CD4-positive, alpha-beta T cell treated with Interleukin-6 for 4 hours (primary cell): ENCODE measurements around the gene HBG2.
"Not testable (repeated sequence)": the region's sequence is repeated elsewhere in the genome, so short reads cannot be mapped to it uniquely, and the experiment has no call there.

ENCODE experiments used
- DNase-seq: peaks from one replicate; pipeline ENCODE4 v3.0.0-alpha.2; 2020; ENCODE audit warnings: mixed read lengths

Gene HBG2

GRCh38 chr11:5254646-5255413 lies at the start of gene HBG2:
TSS of gene HBG2 (minus strand) at chr11:5254781. CDS start at chr11:5254728, 53 bp downstream.
- DNase-seq, result not testable (repeated sequence)

DNA sequence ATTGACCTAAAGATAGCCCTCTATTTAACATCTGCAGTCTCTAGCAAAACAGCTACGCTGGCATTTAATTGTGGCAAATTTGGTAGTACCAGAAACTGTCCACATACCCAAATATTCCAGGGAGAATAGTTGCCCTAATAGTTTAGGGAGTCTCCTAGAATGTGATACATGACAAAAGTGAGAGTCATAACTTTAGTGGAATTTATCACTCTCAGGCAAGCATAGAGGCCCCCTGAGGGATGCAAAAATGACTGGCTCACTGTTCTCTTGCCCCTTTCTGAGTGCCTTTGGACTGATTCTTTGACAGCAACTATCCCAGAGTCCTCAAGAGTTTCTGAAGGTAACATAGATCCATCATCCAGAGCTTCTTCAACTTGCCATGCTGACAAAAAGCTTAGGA lies 49.5 kb upstream of the HBG2 start:
- no peak for DNase-seq

DNA sequence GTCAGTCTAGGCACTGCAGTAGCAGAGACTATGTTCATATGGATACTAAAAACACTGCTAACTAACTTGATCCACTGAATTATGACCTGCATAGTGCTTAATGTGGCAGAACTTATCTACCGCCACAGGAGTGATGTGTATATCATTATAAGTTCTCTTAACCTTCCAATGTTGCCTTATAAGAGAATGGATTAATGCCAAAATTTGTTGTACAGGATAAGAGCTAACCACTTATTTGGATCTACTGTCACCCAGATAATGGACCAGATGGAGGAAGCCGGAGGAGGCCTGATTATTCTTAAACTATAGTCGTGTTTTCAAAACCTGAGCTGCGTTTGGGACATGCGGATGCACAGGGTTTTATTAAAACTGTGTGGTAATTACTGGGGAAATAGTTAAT lies 49.0 kb upstream of the HBG2 start:
- no peak for DNase-seq

DNA sequence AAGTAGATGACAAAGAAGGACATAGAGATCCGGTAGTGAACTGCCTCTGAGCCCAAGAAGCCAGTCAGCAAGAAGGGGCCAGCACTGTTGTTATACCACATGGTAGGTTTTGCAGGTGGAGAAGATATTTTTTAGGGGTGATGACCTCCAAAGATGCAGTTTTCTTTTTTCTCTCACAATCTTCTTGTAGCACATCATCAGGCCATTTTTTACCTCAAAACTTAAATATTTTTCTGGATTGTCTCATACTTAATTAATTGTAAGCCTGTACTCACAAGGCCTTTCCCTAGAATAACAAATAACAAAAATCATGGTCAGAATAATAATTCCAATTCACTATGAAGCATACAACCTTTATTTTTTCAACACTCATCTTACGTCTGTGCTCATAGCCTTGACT lies 47.3 kb upstream of the HBG2 start, which contains the start of gene OR51B4:
OR51B4 (minus strand) TSS at position 101 of the 400 bp plus-strand sequence; CDS start at position 101, 0 bp downstream.
- DNase-seq, result no peak

DNA sequence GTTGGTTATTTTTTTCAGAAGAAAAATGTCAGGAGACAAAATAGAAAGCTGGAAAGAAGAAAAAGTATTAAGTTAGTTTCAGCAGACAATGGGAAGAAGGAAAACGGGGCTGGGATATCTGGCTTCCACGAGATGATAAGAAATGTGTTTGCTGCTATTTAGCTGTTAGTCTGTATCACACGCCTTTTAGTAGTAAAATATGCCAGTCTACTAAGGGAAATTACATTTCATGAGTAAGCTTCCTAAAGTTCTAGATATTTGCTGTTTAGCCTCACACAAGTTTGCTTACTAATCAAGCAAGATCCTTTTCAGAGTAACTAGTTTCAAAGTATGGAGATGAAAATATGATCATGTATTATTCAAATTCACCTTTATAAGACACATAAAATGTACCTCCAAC lies 45.7 kb upstream of the HBG2 start:
- no peak for DNase-seq

GRCh38 chr11:5298451-5298850 lies 43.9 kb upstream of the HBG2 start:
- DNase-seq, result no peak

DNA sequence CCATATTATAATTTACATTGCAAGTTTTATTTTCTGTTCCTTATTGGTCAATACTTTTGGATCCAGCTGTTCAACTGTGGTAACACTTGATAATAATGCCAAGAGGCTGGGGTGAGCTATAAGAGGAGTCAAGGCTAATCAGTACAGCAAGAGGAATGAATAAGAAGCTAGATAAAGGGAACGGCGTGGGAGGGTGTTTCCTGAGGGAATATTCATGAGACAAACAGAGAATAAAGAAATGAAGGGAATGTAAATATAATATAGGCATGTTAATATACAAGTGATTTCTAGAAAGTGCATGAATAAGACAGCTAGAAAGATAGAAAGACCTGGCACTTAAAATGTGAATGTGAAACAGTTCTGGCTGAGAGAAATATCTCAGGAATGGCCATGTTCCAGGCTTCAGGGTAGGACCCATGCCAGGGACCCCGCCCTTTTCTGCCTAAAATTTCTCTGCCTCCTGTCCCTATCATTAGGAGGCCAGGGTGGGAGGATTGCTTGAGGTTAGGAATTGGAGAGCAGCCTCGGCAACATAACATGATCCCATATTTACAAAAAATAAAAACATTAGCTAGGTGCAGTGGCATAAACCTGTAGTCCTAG lies 43.2 kb upstream of the HBG2 start:
- no peak for DNase-seq

DNA sequence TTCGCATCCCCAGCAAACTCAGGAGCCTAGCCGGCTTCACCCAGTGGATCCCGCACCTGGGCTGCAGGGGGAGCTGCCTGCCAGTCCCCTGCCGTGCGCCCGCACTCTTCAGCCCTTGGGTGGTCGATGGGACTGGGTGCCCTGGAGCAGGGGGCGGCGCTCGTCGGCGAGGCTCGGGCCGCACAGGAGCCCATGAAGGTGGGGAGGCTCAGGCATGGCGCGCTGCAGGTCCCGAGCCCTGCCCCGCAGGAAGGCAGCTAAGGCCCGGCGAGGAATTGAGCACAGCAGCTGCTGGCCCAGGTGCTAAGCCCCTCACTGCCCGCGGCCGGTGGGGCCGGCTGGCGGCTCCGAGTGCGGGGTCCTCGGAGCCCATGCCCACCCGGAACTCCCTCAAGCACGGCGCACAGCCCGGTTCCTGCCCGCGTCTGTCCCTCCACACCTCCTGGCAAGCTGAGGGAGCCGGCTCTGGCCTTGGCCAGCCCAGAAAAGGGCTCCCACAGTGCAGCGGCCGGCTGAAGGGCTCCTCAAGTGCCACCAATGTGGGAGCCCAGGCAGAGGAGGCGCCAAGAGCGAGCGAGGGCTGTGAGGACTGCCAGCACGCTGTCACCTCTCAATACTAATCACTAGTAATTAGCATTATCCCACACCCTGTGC lies 39.9 kb upstream of the HBG2 start:
- DNase-seq, result not testable (repeated sequence)

DNA sequence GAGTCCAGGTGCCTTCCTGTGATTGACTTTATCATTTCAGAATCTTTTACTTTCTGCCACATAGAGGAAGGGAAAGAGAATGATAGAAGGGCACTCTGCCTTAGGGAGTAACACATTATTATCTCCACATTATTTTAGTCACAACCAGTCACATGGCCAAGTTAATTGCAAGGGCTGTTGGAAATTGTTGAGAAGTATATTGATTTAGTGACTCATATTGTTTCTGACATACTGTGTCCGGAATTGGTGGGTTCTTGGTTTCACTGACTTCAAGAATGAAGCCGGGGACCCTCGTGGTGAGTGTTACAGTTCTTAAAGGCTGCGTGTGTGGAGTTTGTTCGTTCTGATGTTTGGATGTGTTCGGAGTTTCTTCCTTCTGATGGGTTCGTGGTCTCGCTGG lies 38.4 kb upstream of the HBG2 start:
- no peak for DNase-seq

- DNase-seq, result no peak
These were observed 36.7 kb upstream of the HBG2 start for GRCh38 chr11:5291207-5291838.

DNA sequence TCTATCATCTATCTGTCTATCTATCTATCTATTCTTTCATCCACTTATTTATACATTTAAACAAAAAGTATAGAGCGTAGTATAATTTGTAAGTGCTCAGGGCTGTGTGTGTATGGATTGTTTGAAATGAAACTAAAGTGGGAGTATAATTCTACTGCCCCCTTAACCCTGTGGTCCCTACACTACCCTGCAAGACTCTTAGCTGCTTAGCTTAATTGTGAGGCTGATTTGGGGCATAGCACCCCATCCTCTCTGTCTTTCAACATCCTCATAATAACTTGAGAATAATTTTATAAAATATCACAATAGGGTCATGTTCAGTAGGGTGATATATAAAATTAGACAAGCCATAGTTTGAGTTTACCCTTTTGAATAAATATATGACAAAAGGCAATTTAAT lies 35.5 kb upstream of the HBG2 start:
- no peak for DNase-seq

DNA sequence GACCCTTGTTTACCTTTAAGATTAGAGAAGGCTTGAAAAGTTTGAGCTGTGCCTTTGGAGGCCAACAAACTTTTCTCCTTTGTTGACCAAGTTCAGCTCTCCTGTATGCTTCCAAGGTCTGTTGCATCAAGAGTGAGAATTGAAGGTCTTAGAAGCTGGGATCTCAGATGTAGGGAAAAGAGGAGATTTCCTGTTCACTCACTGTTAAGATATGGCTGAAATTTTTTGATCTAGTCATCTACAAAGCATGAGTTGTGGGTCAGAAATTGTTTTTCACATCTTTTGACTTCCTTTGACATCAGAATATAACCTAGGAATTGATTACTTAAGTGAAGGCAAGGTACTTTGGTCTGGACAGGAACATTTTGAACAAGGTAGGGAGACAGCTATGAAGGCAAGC lies 35.1 kb upstream of the HBG2 start:
- DNase-seq, result no peak

GRCh38 chr11:5288906-5289550 lies 34.4 kb upstream of the HBG2 start:
- no peak for DNase-seq

- DNase-seq, result no peak
These were observed 33.7 kb upstream of the HBG2 start for GRCh38 chr11:5288108-5288905.

- no peak for DNase-seq
These were observed 32.3 kb upstream of the HBG2 start for GRCh38 chr11:5286901-5287300.

- DNase-seq, result no peak
These were observed 31.8 kb upstream of the HBG2 start for GRCh38 chr11:5286351-5286750.

DNA sequence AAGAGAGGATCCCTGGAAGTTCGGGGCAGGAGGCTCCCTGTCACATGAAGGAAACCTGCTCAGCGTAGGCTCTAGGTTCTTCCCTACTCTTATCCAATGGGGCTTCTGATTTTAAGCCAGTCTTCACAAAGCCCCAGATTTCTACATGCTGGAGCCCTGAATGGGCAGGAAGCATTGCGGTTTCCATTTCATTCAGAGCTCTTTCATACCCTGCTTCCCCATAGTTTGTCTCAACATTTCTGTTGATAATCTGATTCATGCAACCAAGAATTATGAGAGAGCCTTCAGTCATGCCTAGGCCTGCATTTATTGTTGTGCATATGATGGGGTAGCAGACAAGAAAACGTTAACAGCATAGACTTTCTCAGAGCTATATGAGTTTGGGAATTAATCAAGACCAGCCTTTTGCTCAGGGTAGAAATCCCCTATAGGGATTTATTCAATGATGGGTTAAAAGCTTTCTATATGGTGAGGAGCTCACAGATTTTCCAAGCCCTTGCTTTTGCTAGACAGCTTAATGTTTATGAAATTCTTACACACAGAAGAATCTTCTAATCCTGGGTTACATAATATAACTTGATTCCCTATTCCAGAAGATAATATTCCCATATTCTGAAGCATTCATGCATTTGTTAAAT lies 31.2 kb upstream of the HBG2 start:
- no peak for DNase-seq

GRCh38 chr11:5284637-5285036 lies 30.1 kb upstream of the HBG2 start:
- DNase-seq, result no peak

- no peak for DNase-seq
These were observed 29.3 kb upstream of the HBG2 start for GRCh38 chr11:5283882-5284281.

GRCh38 chr11:5283086-5283485 lies 28.5 kb upstream of the HBG2 start:
- no peak for DNase-seq

DNA sequence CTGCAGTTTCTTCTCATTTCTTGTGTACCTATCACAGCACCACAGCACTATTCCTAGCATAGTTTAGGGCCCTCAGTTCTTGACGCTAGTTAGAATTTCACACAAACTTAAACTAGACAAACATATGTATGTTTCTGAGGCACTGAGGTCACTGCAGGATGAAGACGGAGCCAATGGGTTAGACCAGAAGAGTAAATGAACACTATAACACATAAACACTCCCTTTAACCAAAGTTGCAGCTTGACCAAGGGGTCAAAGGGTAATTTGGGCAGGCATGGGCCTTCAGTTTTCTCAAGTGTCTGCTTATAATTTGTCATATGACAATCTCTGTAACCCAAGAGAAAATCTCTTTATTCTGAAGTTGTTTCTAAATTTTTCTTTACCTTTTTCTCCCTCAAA lies 28.0 kb upstream of the HBG2 start:
- no peak for DNase-seq

GRCh38 chr11:5281596-5281995 lies 27.0 kb upstream of the HBG2 start:
- no peak for DNase-seq
